HT-29 (cell line): ENCODE data around the gene SLC25A44. TPM values are rescaled to one million over a fixed set of nuclear protein-coding genes. Genes with fewer than 3 reads are reported as not detected.

ENCODE experiments used
- DNase-seq: peaks from one replicate; pipeline ENCODE4 v3.0.0-alpha.2; 2015; ENCODE audit warnings: low spot score
- total RNA-seq: library from RNA; depleted of rRNA; stranded (reverse); fragments of >200 nt; shearing (Covaris generic); gene quantifications from 2 replicates; pipeline ENCODE4 v1.2.3, GENCODE V29; 2014; rRNA removed

The SLC25A44 gene
- total RNA-seq, result 15.3 and 21.6 TPM in 2 replicates

DNA sequence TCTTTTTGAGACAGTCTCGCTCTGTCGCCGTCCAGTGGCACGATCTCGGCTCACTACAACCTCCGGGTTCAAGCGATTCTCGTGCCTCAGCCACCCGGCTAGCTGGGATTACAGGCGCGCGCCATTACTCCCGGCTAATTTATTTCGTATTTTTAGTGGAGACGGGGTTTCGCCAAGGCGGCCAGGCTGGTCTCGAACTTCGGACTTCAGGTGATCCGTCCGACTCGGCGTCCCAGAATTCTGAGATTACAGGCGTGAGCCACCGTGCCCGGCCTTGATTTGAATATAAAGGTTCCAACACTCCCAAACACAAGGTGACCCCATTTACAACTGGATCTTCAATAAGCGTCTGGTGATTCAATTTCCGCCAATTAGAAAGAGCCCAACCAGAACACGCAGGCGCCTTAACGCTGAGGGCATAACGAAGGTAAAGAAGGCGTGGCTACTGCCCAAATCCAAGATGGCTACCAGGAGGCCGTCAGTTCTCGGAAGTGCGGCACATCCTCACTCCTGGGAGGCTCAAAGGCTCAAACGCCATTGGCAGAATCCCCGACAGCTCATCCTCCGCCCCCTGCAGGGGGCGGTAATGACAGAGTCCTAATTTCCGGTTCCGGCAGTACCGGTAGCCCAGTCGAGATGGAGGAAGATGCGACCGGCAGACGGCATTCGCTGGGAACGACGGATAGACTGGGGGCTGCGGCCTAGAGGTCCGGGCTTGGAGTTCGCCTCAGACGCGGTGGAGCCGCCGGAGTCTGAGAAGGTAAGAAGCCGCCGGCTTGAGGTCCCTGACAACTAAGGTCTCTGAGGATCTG lies at the start of gene SLC25A44:
Gene SLC25A44 (plus strand): TSS at position 617 of the 812 bp plus-strand sequence. CDS start 5,744 bp downstream, outside the sequence.
- DNase-seq, result peak; percentile 98

GRCh38 chr1:156144742-156145141 lies 49.2 kb upstream of the SLC25A44 start:
- DNase-seq, result peak; percentile 20

DNA sequence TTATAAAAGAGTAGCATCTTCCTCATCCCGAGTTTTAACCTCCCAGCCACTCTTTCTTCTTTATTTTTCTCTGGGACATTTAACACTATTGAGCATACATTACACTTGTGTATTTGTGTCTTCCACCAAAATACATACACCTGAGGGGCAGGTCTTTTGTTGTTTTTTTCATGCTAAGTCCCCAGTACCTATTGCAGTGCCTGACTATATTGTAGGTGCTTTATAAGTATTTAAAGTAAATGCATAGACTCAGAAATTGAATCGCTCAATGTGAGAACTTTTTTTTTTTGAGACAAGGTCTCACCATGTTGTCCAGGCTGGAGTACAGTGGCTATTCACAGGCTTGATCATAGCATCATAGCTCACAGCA lies 48.3 kb upstream of the SLC25A44 start:
- no peak for DNase-seq

- peak; percentile 95 for DNase-seq
These were observed 47.7 kb upstream of the SLC25A44 start for GRCh38 chr1:156146020-156146768.

DNA sequence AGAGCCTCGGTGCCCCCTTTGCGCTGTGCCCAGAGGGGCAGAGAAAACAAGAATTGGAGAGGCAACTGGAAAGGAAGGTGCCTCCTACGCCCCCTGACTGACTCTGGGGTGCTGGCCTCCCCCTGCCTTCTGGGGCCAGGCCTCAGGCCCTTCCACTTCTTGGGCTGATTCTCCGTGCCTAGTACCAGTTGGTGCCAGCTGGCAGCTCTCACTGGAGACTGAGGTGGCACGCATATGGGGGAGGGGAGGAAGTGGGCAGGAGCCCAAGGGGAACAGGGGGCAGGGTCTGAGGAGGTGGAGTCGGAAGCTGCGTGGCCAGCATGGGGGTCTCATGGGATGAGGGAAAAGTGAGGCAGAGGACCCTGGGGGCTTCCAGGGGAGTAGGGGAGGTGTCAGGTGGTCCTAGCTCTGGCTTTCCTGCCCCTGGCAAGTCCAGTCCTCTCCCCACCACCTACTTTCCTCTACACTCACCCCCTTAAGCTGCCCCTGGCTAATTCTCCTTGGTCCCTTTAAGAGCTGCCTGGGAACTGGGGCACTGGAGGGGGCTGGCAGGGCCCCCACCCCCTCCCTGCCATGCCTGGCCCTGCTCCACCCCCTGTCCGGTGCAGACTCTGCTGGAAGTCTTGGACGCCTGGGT lies 47.0 kb upstream of the SLC25A44 start:
- DNase-seq, result no peak

DNA sequence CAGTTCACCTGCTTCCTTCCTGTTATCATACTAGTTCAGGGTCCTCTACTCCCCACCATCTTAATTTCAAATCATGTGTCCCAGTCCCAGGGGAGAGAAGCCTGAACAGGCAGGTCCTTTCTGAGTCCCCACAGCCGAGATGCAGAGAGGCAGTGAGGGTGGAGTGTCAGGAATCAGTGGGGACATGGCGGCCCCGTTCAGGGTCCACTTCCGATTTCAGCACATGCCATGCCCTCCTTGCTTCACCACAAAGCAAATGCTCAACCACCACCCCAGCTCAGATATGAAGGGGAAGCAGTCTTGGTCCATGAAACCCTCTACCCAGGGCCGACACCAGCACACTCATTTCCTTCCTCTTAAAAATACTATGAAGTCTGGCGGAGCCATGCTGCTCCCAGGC lies 45.7 kb upstream of the SLC25A44 start:
- no peak for DNase-seq

DNA sequence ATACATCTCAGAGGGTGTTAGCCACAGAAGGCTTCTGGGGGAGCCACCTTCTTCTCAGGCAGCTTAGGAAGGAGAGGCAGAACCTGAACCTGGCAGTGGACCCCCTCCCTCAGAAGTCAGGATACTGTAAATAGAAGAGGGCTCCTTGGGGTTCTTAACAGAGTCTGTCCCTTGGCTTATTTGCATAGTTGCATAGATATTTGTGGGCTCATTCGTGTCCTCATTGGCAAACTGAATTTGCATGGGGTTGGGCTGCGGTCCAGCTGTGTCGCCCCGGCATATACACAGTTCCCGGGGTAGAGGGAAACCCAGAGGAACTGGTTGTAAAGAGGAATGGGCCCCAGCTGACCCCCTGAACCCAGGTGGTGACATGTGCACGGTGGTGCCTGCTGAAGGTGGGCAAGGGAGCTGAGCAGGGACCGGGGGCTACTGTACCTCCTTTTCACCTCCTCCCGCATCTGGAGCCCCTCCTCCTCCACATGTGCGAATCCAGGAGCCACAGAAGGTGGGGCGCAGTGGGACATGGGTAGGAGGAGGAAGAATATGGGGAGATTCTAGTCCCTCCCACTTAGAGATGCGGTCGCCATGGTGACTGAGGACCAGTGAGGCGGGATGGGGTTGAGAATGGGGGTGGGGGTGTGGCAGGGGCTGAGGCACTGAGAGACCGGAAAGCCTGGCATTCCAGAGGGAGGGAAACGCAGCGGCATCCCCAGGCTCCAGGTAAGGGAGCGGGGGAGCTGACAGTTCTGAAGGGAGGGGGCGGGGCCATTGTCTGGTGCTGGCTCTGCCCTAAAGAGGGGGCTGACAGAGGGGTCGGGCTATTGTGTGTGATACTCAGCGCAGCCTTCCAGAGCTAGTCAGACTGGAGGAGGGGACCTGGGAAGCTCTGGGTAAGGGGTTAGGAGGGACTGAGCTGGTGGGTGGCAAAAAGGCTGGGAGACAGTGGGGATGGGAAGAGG lies 44.3 kb upstream of the SLC25A44 start:
- no peak for DNase-seq

DNA sequence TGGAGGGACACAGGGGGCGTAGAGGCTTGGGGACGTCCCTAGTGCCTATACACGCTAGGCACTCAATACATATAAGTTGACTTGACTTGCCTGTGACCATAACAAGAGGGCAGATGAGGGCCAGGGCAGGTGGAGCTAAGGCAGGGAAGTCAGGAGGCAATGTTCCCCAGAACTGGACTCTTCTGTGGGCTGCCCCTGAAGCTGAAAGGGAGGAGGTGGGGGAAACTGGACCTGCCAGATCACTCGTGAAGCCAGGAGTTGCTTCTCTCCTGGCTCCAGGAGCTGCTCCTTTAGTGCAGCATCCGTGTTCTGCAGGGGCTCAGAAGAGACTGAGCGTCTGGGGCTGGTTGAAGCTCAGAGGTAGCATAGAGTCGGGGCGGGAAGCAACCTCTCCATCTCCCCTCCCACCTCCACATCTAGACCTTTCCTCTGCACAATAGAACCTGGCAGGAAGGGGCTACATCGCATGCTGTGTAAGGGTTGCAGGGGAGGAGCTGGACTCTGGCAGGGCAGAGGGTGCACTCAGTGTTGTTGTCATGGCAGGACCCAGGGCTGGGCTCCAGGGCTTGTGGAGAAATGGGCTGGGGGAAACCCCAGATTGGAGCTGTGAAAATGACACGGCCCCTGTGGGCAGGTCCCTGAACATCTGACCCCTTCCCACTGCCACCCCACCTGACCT lies 43.4 kb upstream of the SLC25A44 start:
- no peak for DNase-seq

GRCh38 chr1:156151093-156151688 lies 42.7 kb upstream of the SLC25A44 start:
- DNase-seq, result no peak

- no peak for DNase-seq
These were observed 41.3 kb upstream of the SLC25A44 start for GRCh38 chr1:156152628-156153027.

- peak; percentile 91 for DNase-seq
These were observed 40.5 kb upstream of the SLC25A44 start, which contains the start of gene SEMA4A for GRCh38 chr1:156153362-156153761. Gene SEMA4A (plus strand): TSS chr1:156153585. CDS start chr1:156154579, 994 bp downstream.

GRCh38 chr1:156154317-156154749 lies 39.6 kb upstream of the SLC25A44 start:
- DNase-seq, result no peak

- DNase-seq, result no peak
These were observed 38.0 kb upstream of the SLC25A44 start for GRCh38 chr1:156155756-156156510.

- no peak for DNase-seq
These were observed 36.4 kb upstream of the SLC25A44 start for GRCh38 chr1:156157506-156157905.

DNA sequence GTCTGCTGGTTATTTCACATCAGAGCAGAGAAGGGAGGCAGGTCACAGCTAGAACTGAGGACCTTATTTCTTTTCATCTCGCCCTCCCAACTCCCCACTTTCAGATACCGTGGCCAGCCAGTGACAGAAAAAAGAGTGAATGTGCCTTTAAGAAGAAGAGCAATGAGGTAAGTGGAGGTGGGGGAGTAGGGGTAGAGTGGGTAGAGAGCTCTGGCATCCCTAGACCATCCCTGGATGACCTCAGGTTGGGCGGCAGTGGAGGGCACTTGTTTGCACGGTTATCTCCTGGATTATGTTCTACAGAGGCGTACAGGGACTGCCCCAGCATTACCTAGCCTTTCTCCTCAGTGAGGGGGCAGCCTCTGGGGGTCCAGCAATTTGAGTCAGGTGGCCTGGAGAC lies 35.9 kb upstream of the SLC25A44 start:
- DNase-seq, result no peak

GRCh38 chr1:156160000-156160742 lies 33.7 kb upstream of the SLC25A44 start:
- DNase-seq, result no peak

- no peak for DNase-seq
These were observed 33.1 kb upstream of the SLC25A44 start for GRCh38 chr1:156160743-156161171.

DNA sequence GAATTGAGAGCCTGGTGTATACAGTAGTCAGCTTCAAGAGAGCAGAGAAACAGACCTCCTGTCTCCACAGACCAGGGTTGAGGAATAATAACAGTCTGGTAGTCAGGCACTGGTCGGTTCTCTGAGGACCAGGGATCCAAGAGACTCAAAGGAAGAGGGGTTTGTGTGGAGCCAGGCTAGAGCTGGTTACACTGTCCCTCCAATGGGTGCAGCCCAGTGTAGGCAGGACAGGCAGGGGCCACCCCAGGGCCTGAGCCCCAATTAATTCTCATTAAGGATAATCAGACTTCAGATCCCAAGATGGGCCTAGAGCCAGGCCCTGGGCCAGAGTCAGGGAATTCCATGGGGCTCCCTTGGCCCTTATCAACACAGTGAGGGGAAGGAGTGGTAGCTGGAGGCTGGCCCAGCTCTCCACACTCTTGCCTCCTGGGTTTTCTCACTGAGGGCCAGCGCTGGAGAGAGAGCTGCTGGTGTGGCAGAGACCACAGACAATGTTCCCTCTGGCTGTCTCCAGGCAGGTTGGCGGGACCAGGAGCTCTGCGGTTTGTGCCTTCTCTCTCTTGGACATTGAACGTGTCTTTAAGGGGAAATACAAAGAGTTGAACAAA lies 31.4 kb upstream of the SLC25A44 start:
- no peak for DNase-seq
